K562 (cell line): ENCODE measurements around the gene BCKDK. TPM values are rescaled to one million over a fixed set of nuclear protein-coding genes. Genes with fewer than 3 reads are reported as not detected.
A peak's percentile ranks its signal among the peaks of the same experiment; 100 is the strongest.

Experiments used
- ATAC-seq: fragments of 200-7000 bp; cut with Tn5 transposase; 3 replicates; pipeline ENCODE4 v1.9.1; 2020; ENCODE audit warnings: moderate library complexity
- BruUV-seq: library from RNA; stranded (reverse); fragments of 400-500 nt; replicated peaks from 2 replicates; lab custom pipeline; 2021; lab: Mats Ljungman, UMichigan
- CTCF ChIA-PET: fragments of 300-600 bp; formaldehyde crosslinking; extraction: SDS; loops from one replicate; lab custom pipeline; 2021; ENCODE audit warnings: low intra/inter-chr PET ratio; lab: Yijun Ruan, JAX
- POLR2A ChIA-PET: fragments of 300-600, 350-650 bp; sonication (Branson Sonifier 250); formaldehyde crosslinking; extraction: SDS; loops from one replicate; lab custom pipeline; 2021; ENCODE audit warnings: antibody characterized with exemption, inconsistent platforms; lab: Yijun Ruan, JAX
- DNase-seq, 4 experiments: peaks; one replicate each; pipeline versions ENCODE4 v3.0.0 to v3.0.0-alpha.2; 2011 to 2018; ENCODE audit warnings: low spot score in 3 of 4, mixed read lengths in 3 of 4; ENCODE audit errors: extremely low read depth in 1 of 4
- FAIRE-seq: peaks from 2 replicates; lab custom pipeline; 2011; peaks lifted over from hg19 to GRCh38; lab: Jason Lieb, UNC
- H2AFZ ChIP-seq: 2 replicates; pipeline ENCODE4 v1.6.0; 2011; ENCODE audit warnings: low read depth, low read length, control low read depth, inconsistent platforms
- H3K27ac ChIP-seq: fragments of 200-600 bp; 3 replicates; pipeline ENCODE4 v1.8.0; 2011; ENCODE audit warnings: low read depth, mild to moderate bottlenecking, control low read depth, inconsistent platforms, low read length, moderate library complexity, mixed read lengths; ENCODE audit errors: extremely low read depth
- H3K27me3 ChIP-seq, 2 experiments: fragments of 300-600 bp in 1 of 2; 2 replicates in 1 of 2; 3 replicates in 1 of 2; pipeline versions ENCODE4 v1.6.0 to v1.8.0; 2011; ENCODE audit warnings: inconsistent platforms in 2 of 2, low read length in 2 of 2, mild to moderate bottlenecking in 1 of 2, mixed read lengths in 1 of 2, moderate library complexity in 1 of 2; ENCODE audit not compliant: control insufficient read depth in 2 of 2, insufficient read depth in 2 of 2
- H3K36me3 ChIP-seq: fragments of 300-600 bp; 3 replicates; pipeline ENCODE4 v1.8.0; 2011; ENCODE audit warnings: mild to moderate bottlenecking, low read length, inconsistent platforms; ENCODE audit not compliant: control insufficient read depth, insufficient read depth
- H3K4me1 ChIP-seq, 2 experiments: fragments of 200-600 bp in 1 of 2; replicated peaks in 1 of 2; 2 replicates in 1 of 2; 3 replicates in 1 of 2; pipeline versions ENCODE4 v1.5.1 to v1.8.0; 2011; ENCODE audit warnings: inconsistent platforms in 2 of 2, low read length in 2 of 2, mild to moderate bottlenecking in 1 of 2, mixed read lengths in 1 of 2, moderate library complexity in 1 of 2; ENCODE audit not compliant: control insufficient read depth in 2 of 2, insufficient read depth in 2 of 2
- H3K4me2 ChIP-seq: 2 replicates; pipeline ENCODE4 v1.6.1; 2011; ENCODE audit warnings: low read length, control low read depth, inconsistent platforms, mixed read lengths; ENCODE audit not compliant: insufficient read depth
- H3K4me3 ChIP-seq: fragments of 200-600 bp; sonication (generic), shearing (Covaris generic); 2 replicates; pipeline ENCODE4 v1.5.1; 2016; ENCODE audit warnings: control low read depth, inconsistent platforms
- H3K79me2 ChIP-seq: fragments of 200-600 bp; 3 replicates; pipeline ENCODE4 v1.8.0; 2011; ENCODE audit warnings: low read length, inconsistent platforms; ENCODE audit not compliant: control insufficient read depth, insufficient read depth
- H3K9ac ChIP-seq, 2 experiments: 2 replicates each; pipeline versions ENCODE4 v1.6.0 to v1.6.1; 2011; ENCODE audit warnings: low read depth in 2 of 2, low read length in 2 of 2, control low read depth in 1 of 2, inconsistent platforms in 1 of 2, mild to moderate bottlenecking in 1 of 2, mixed read lengths in 1 of 2; ENCODE audit not compliant: insufficient read depth in 1 of 2
- H3K9me1 ChIP-seq: one replicate; pipeline ENCODE4 v1.6.0; 2011; ENCODE audit warnings: inconsistent platforms, mild to moderate bottlenecking, low read length, moderate library complexity; ENCODE audit not compliant: control insufficient read depth, insufficient read depth
- H3K9me3 ChIP-seq: replicated peaks from 2 replicates; pipeline ENCODE4 v1.5.1; 2011; ENCODE audit warnings: low read depth, low read length, inconsistent platforms; ENCODE audit not compliant: control insufficient read depth, insufficient read depth
- H4K20me1 ChIP-seq: replicated peaks from 2 replicates; pipeline ENCODE4 v1.6.1; 2011; ENCODE audit warnings: low read length, inconsistent platforms, mixed read lengths; ENCODE audit not compliant: control insufficient read depth, insufficient read depth
- ATF3 ChIP-seq, 2 experiments: fragments of 450-650 bp in 1 of 2; sonication (generic) in 1 of 2; formaldehyde crosslinking in 1 of 2; IDR thresholded peaks in 1 of 2; conservative IDR thresholded peaks in 1 of 2; 2 replicates each; pipeline versions ENCODE4 v1.6.1 to v1.8.1; 2016 to 2023; ENCODE audit warnings: mild to moderate bottlenecking in 2 of 2, moderate library complexity in 2 of 2, inconsistent platforms in 1 of 2, missing genetic modification reagents in 1 of 2
- CCAR2 ChIP-seq: fragments of 200-400 bp; formaldehyde crosslinking; IDR thresholded peaks from 2 replicates; pipeline ENCODE4 v1.6.1; 2017; ENCODE audit warnings: mild to moderate bottlenecking, low read depth, low read length
- CEBPB ChIP-seq: fragments of 450-650 bp; IDR thresholded peaks from 2 replicates; pipeline ENCODE4 v1.6.1; 2016; ENCODE audit warnings: missing genetic modification characterization, missing compliant biosample characterization
- DLX4 ChIP-seq: fragments of 250-450 bp; sonication (Bioruptor Pico); IDR thresholded peaks from 2 replicates; pipeline ENCODE4 v1.6.1; 2021; ENCODE audit warnings: mild to moderate bottlenecking
- ESRRB ChIP-seq: fragments of 250-450 bp; sonication (Bioruptor Pico); IDR thresholded peaks from 2 replicates; pipeline ENCODE4 v1.5.0; 2020; ENCODE audit warnings: mild to moderate bottlenecking, moderate library complexity, borderline replicate concordance
- ETS1 ChIP-seq: conservative IDR thresholded peaks from 2 replicates; pipeline ENCODE4 v1.6.1; 2011; ENCODE audit warnings: low read depth, mild to moderate bottlenecking, low read length; ENCODE audit not compliant: control insufficient read depth
- GATA2 ChIP-seq: sonication (generic); formaldehyde crosslinking; IDR thresholded peaks from 2 replicates; pipeline ENCODE4 v1.4.0; 2020; ENCODE audit warnings: mild to moderate bottlenecking, missing genetic modification reagents
- MIER1 ChIP-seq: fragments of 450-650 bp; IDR thresholded peaks from 2 replicates; pipeline ENCODE4 v1.6.1; 2016; ENCODE audit warnings: antibody characterized with exemption, mild to moderate bottlenecking, low read depth
- MNT ChIP-seq, 2 experiments: fragments of 450-650 bp; conservative IDR thresholded peaks; 2 replicates each; pipeline ENCODE4 v1.6.1; 2017; ENCODE audit warnings: mild to moderate bottlenecking in 2 of 2, moderate library complexity in 2 of 2
- SRSF9 ChIP-seq: fragments of 200-400 bp; formaldehyde crosslinking; IDR thresholded peaks from 2 replicates; pipeline ENCODE4 v1.6.1; 2017; ENCODE audit warnings: low read depth, low read length, borderline replicate concordance
- ZNF507 ChIP-seq: conservative IDR thresholded peaks from 2 replicates; pipeline ENCODE4 v1.6.1; 2017; ENCODE audit warnings: missing genetic modification characterization, missing compliant biosample characterization
- WGBS: fragments of 100-300 bp; shearing (Covaris generic); methylation state at CpG from one replicate; pipeline ENCODE4 v1.1.6; 2016; ENCODE audit warnings: low coverage, mixed read lengths; ENCODE audit not compliant: insufficient coverage; ENCODE audit errors: missing lambda C conversion rate; 5-methylcytosine and 5-hydroxymethylcytosine counted together
- in situ Hi-C: fragments of 300-500 bp; cut with MboI; formaldehyde crosslinking; loops from 4 replicates; pipeline ENCODE4 v1.15.0; 2018; ENCODE audit warnings: inconsistent platforms, mixed read lengths
- intact Hi-C: fragments of 100-400 bp; cut with micrococcal nuclease; formaldehyde crosslinking; loops from 2 replicates; pipeline ENCODE4 v1.14.2; 2022
- polyA plus RNA-seq, 8 experiments: library from polyadenylated mRNA; depleted of rRNA in 4 of 8; stranded (reverse) in 5 of 8; unstranded in 3 of 8; fragments of >200 nt; fragmentation: Nextera tagmentation in 2 of 8; fragmentation: Illumina TruSeq in 1 of 8; extraction: Ambion mirVana in 2 of 8; extraction: Trizol in 1 of 8; gene quantifications; 2 replicates each; pipeline versions ENCODE4 v1.2.1 to v1.2.3, GENCODE V29; 2011 to 2014; ENCODE audit warnings: inconsistent platforms in 1 of 8, missing spikeins in 1 of 8
- total RNA-seq, 7 experiments: library from RNA; depleted of rRNA in 6 of 7; stranded (reverse); fragments of >200 nt in 6 of 7; fragmentation: Illumina TruSeq in 2 of 7; extraction: Trizol in 2 of 7; gene quantifications; 2 replicates each; pipeline versions ENCODE4 v1.2.1 to v1.2.3, GENCODE V29; 2011 to 2021; ENCODE audit warnings: low replicate concordance in 1 of 7
- TF ChIP-seq, protein P1 (sequence below), 3 experiments: fragments of 200-800 bp in 1 of 3; fragments of 250-450 bp in 1 of 3; fragments of 450-650 bp in 1 of 3; sonication (Bioruptor Pico) in 1 of 3; sonication (Bioruptor generic) in 1 of 3; formaldehyde crosslinking in 1 of 3; IDR thresholded peaks; 2 replicates each; pipeline versions ENCODE4 v1.6.1 to v1.8.0; 2016 to 2022; ENCODE audit warnings: mild to moderate bottlenecking in 2 of 3, missing genetic modification characterization in 2 of 3, missing compliant biosample characterization in 1 of 3, moderate library complexity in 1 of 3

The BCKDK gene
- total and polyA plus RNA-seq, 9 of the 15 experiments (the other 6 are each of a cell fraction or from before 2014, with no cell fraction given), result 0.58 to 34.8 (median 13.1) TPM

DNA sequence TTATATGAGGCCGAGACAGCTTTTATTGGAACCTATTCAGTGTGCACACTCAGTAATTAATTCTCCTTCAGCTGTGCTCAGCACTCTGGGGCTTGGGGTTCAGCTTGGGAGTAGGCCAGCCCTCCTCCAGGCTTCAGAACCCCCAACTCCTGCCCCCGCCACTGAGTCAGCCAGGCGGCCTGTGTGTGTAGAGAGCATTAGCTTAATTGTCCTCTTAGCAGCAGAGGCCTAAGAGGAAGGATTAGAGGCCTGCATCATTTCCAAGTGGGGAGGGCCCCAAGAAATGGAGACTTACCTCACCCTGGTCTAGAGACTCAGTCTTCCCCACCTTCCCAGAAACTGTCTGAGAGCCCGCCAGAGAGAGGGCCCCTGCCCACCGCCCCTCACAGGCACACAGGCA lies 20.2 kb upstream of the BCKDK start:
- FAIRE-seq (no peak), DNase-seq (no peak), ATAC-seq (no peak)
- Histone ChIP-seq H3K9me3 (no peaks in the 10 kb centered on the region), H3K4me1 (peaks cover 5 to 50% of the 10 kb centered on the region in 2 experiments; a peak in 3 of 5 replicates), H3K79me2 (peaks cover 8% of the 10 kb centered on the region), H3K4me3 (no peak overlapping the region), H3K27ac (no peak overlapping the region), H3K4me2 (no peak overlapping the region), H3K36me3 (peaks cover 54% of the 10 kb centered on the region; the same call in 2 of the 3 replicates), H4K20me1 (peaks cover 7% of the 10 kb centered on the region; the same call in 1 of the 2 replicates), H3K9ac (peak overlapping the region in 1 of 2 experiments; percentile 29; a peak in 1 of 4 replicates), H2AFZ (no peak overlapping the region), H3K9me1 (peaks cover 2% of the 10 kb centered on the region), H3K27me3 (no peaks in the 10 kb centered on the region)
- intact Hi-C loops, result no loop called here
- POLR2A ChIA-PET, result interaction anchor here (0.6 to 1.4 kb wide), 6 partner anchors 8 to 54 kb away, joined by 3 to 5 read pairs (median 4); partner anchors contain the start of genes KAT8, ZNF646 and ZNF668
- CTCF ChIA-PET, result no interaction called here
- in situ Hi-C loops, result no loop called here
- 77% methylated on average over 4 of the region's 5 CpGs for WGBS
- no TSS peak for BruUV-seq
- TF ChIP-seq, protein P1, sequence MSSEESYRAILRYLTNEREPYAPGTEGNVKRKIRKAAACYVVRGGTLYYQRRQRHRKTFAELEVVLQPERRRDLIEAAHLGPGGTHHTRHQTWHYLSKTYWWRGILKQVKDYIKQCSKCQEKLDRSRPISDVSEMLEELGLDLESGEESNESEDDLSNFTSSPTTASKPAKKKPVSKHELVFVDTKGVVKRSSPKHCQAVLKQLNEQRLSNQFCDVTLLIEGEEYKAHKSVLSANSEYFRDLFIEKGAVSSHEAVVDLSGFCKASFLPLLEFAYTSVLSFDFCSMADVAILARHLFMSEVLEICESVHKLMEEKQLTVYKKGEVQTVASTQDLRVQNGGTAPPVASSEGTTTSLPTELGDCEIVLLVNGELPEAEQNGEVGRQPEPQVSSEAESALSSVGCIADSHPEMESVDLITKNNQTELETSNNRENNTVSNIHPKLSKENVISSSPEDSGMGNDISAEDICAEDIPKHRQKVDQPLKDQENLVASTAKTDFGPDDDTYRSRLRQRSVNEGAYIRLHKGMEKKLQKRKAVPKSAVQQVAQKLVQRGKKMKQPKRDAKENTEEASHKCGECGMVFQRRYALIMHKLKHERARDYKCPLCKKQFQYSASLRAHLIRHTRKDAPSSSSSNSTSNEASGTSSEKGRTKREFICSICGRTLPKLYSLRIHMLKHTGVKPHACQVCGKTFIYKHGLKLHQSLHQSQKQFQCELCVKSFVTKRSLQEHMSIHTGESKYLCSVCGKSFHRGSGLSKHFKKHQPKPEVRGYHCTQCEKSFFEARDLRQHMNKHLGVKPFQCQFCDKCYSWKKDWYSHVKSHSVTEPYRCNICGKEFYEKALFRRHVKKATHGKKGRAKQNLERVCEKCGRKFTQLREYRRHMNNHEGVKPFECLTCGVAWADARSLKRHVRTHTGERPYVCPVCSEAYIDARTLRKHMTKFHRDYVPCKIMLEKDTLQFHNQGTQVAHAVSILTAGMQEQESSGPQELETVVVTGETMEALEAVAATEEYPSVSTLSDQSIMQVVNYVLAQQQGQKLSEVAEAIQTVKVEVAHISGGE (CRISPR knock-in tag; IDR thresholded peaks at IDR 0.05), result no peak
- no peak for TF ChIP-seq ZNF507
- no peak for TF ChIP-seq ESRRB (CRISPR knock-in tag)
- TF ChIP-seq SRSF9, result no peak
- no peak for TF ChIP-seq CCAR2
- TF ChIP-seq DLX4 (CRISPR knock-in tag), result no peak
- no peak for TF ChIP-seq MIER1
- TF ChIP-seq ATF3 (IDR thresholded peaks at IDR 0.05), result no peak
- no peak for TF ChIP-seq ATF3 (CRISPR knock-in tag; conservative IDR thresholded peaks at IDR 0.05)
- no peak for TF ChIP-seq GATA2 (CRISPR knock-in tag)
- no peak for TF ChIP-seq ETS1
- no peak for TF ChIP-seq CEBPB (tag)
- no peak for TF ChIP-seq MNT (conservative IDR thresholded peaks at IDR 0.05)
